IMR-90 (cell line): ENCODE measurements around the gene TMEM26. TPM values are rescaled to one million over a fixed set of nuclear protein-coding genes. Genes with fewer than 3 reads are reported as not detected.

Experiments used
- ATAC-seq: fragments of 200-7000 bp; cut with Tn5 transposase; 2 replicates; pipeline ENCODE4 v1.9.1; 2020; ENCODE audit warnings: low read depth, mild to moderate bottlenecking, moderate library complexity
- BruUV-seq: library from RNA; stranded (reverse); fragments of 400-500 nt; replicated peaks from 2 replicates; lab custom pipeline; 2021; lab: Mats Ljungman, UMichigan
- CTCF ChIA-PET: fragments of 300-600 bp; formaldehyde crosslinking; extraction: SDS; loops from one replicate; lab custom pipeline; 2021; ENCODE audit warnings: antibody characterized with exemption; lab: Yijun Ruan, JAX
- POLR2A ChIA-PET: fragments of 300-600 bp; sonication (Branson Sonifier 250); formaldehyde crosslinking; loops from one replicate; lab custom pipeline; 2022; ENCODE audit warnings: antibody characterized with exemption; ENCODE audit not compliant: unreplicated experiment; lab: Charles Lee
- DNase-seq: peaks from one replicate; pipeline ENCODE4 v3.0.0; 2013
- H2AFZ ChIP-seq: replicated peaks from 2 replicates; pipeline ENCODE3; 2013; ENCODE audit warnings: low read length, mild to moderate bottlenecking; ENCODE audit not compliant: poor library complexity
- H2AK5ac ChIP-seq: 2 replicates; pipeline ENCODE4 v1.6.1; 2013; ENCODE audit warnings: low read depth, low read length, inconsistent platforms
- H2AK9ac ChIP-seq: replicated peaks from 2 replicates; pipeline ENCODE3; 2013; ENCODE audit warnings: mild to moderate bottlenecking, low read depth, low read length, moderate library complexity; ENCODE audit not compliant: poor library complexity
- H2BK120ac ChIP-seq: 2 replicates; pipeline ENCODE4 v1.6.1; 2013; ENCODE audit warnings: low read depth, low read length, inconsistent platforms
- H2BK15ac ChIP-seq: 3 replicates; pipeline ENCODE4 v1.6.1; 2013; ENCODE audit warnings: low read depth, low read length, inconsistent platforms
- H2BK20ac ChIP-seq: 2 replicates; pipeline ENCODE4 v1.6.1; 2013; ENCODE audit warnings: low read depth, mild to moderate bottlenecking, inconsistent platforms, low read length, moderate library complexity
- H2BK5ac ChIP-seq: 2 replicates; pipeline ENCODE4 v1.6.1; 2013; ENCODE audit warnings: mild to moderate bottlenecking, low read depth, low read length, inconsistent platforms; ENCODE audit not compliant: poor library complexity, severe bottlenecking
- H3K14ac ChIP-seq: replicated peaks from 2 replicates; pipeline ENCODE4 v1.6.1; 2013; ENCODE audit warnings: low read depth, low read length, inconsistent platforms
- H3K18ac ChIP-seq: 2 replicates; pipeline ENCODE4 v1.6.1; 2013; ENCODE audit warnings: low read depth, low read length, control low read depth
- H3K23ac ChIP-seq: 2 replicates; pipeline ENCODE4 v1.6.1; 2013; ENCODE audit warnings: low read depth, low read length, inconsistent platforms
- H3K27ac ChIP-seq: 2 replicates; pipeline ENCODE4 v1.5.1; 2013; ENCODE audit warnings: mild to moderate bottlenecking, control low read depth, low read length; ENCODE audit not compliant: insufficient read depth
- H3K27me3 ChIP-seq: 2 replicates; pipeline ENCODE4 v1.6.1; 2013; ENCODE audit warnings: low read length; ENCODE audit not compliant: control insufficient read depth, insufficient read depth
- H3K36me3 ChIP-seq: 2 replicates; pipeline ENCODE4 v1.6.1; 2013; ENCODE audit warnings: low read length, mixed read lengths; ENCODE audit not compliant: control insufficient read depth, insufficient read depth
- H3K4ac ChIP-seq: 2 replicates; pipeline ENCODE4 v1.6.1; 2013; ENCODE audit warnings: low read depth, low read length, inconsistent platforms
- H3K4me1 ChIP-seq: 2 replicates; pipeline ENCODE4 v1.6.1; 2013; ENCODE audit warnings: low read length, mixed read lengths; ENCODE audit not compliant: control insufficient read depth, insufficient read depth
- H3K4me2 ChIP-seq: 2 replicates; pipeline ENCODE4 v1.6.1; 2013; ENCODE audit warnings: low read depth, mild to moderate bottlenecking, control low read depth, low read length, moderate library complexity
- H3K4me3 ChIP-seq: 2 replicates; pipeline ENCODE4 v1.5.1; 2013; ENCODE audit warnings: low read depth, mild to moderate bottlenecking, control low read depth, low read length, moderate library complexity; ENCODE audit not compliant: insufficient read depth
- H3K56ac ChIP-seq: 2 replicates; pipeline ENCODE4 v1.6.1; 2013; ENCODE audit warnings: low read length, inconsistent platforms; ENCODE audit not compliant: insufficient read depth; ENCODE audit errors: extremely low read depth
- H3K79me1 ChIP-seq, 2 experiments: 2 replicates each; pipeline ENCODE4 v1.6.1; 2013; ENCODE audit warnings: low read length in 2 of 2, inconsistent platforms in 1 of 2, low read depth in 1 of 2
- H3K9ac ChIP-seq: 2 replicates; pipeline ENCODE4 v1.6.1; 2013; ENCODE audit warnings: low read depth, low read length, control low read depth
- H3K9me1 ChIP-seq: 2 replicates; pipeline ENCODE4 v1.6.1; 2013; ENCODE audit warnings: low read length, inconsistent platforms; ENCODE audit not compliant: insufficient read depth
- H3K9me3 ChIP-seq: 2 replicates; pipeline ENCODE4 v1.6.1; 2013; ENCODE audit warnings: low read length; ENCODE audit not compliant: control insufficient read depth, insufficient read depth
- H4K20me1 ChIP-seq: 2 replicates; pipeline ENCODE4 v1.6.1; 2013; ENCODE audit warnings: low read length, inconsistent platforms; ENCODE audit not compliant: insufficient read depth
- H4K5ac ChIP-seq: 2 replicates; pipeline ENCODE4 v1.6.1; 2013; ENCODE audit warnings: mild to moderate bottlenecking, low read depth, low read length, control low read depth
- H4K8ac ChIP-seq, 2 experiments: 2 replicates each; pipeline ENCODE4 v1.6.1; 2013; ENCODE audit warnings: low read depth in 2 of 2, low read length in 2 of 2, control low read depth in 1 of 2, inconsistent platforms in 1 of 2
- H4K91ac ChIP-seq: 2 replicates; pipeline ENCODE4 v1.6.1; 2013; ENCODE audit warnings: low read depth, low read length, inconsistent platforms; ENCODE audit not compliant: insufficient read depth
- POLR2A ChIP-seq: IDR thresholded peaks from 2 replicates; pipeline ENCODE4 v1.6.1; 2012; ENCODE audit warnings: mild to moderate bottlenecking, low read depth, low read length
- RCOR1 ChIP-seq: IDR thresholded peaks from 2 replicates; pipeline ENCODE4 v1.6.1; 2012; ENCODE audit warnings: mild to moderate bottlenecking, low read length, improper control_type of control experiment; ENCODE audit not compliant: insufficient replicate concordance
- RFX5 ChIP-seq: IDR thresholded peaks from 2 replicates; pipeline ENCODE4 v1.8.0; 2012; ENCODE audit warnings: low read depth, mild to moderate bottlenecking, low read length, moderate library complexity
- WGBS, 2 experiments: methylation state at CpG; one replicate each; pipeline versions ENCODE4 v1.1.5 to v1.1.7; 2013; ENCODE audit warnings: missing lambda C conversion rate in 2 of 2; ENCODE audit not compliant: insufficient read length in 1 of 2; ENCODE audit errors: extremely low coverage in 2 of 2; 5-methylcytosine and 5-hydroxymethylcytosine counted together
- dilution Hi-C: fragments of 300-500 bp; cut with HindIII; formaldehyde crosslinking; loops from one replicate; pipeline ENCODE4 v1.14.3; 2018; ENCODE audit warnings: low sequenced_read_pairs; ENCODE audit not compliant: unreplicated experiment
- in situ Hi-C: fragments of 300-500 bp; cut with MboI; formaldehyde crosslinking; loops from 3 replicates; pipeline ENCODE4 v1.14.3; 2019; ENCODE audit warnings: low sequenced_read_pairs, inconsistent platforms, mixed read lengths
- intact Hi-C: fragments of 100-400 bp; cut with micrococcal nuclease; formaldehyde crosslinking; loops from 2 replicates; pipeline ENCODE4 v1.10.0; 2022
- polyA plus RNA-seq, 3 experiments: library from polyadenylated mRNA; depleted of rRNA; stranded (reverse); fragments of >200 nt; gene quantifications; 2 replicates each; pipeline ENCODE4 v1.2.3, GENCODE V29; 2012; ENCODE audit warnings: low replicate concordance in 1 of 3
- total RNA-seq: library from RNA; depleted of rRNA; stranded (reverse); fragments of >200 nt; gene quantifications from 2 replicates; pipeline ENCODE4 v1.2.3, GENCODE V29; 2012

TMEM26 gene
- total and polyA plus RNA-seq, 2 of the 4 experiments (the other 2 are of a cell fraction): 0.22 to 0.36 TPM

- ChIA-PET POLR2A (no interaction called here), CTCF (no interaction called here)
- Histone ChIP-seq H4K8ac (no peak overlapping the region), H3K4ac (no peak overlapping the region), H3K4me1 (no peaks in the 10 kb centered on the region), H3K56ac (no peak overlapping the region), H3K23ac (no peak overlapping the region), H4K5ac (no peak overlapping the region), H3K4me3 (no peak overlapping the region), H2BK5ac (no peak overlapping the region), H3K9me3 (no peaks in the 10 kb centered on the region), H3K27ac (no peak overlapping the region), H3K18ac (no peak overlapping the region), H3K79me1 (no peaks in the 10 kb centered on the region), H3K9me1 (no peaks in the 10 kb centered on the region), H3K27me3 (no peaks in the 10 kb centered on the region), H2AK5ac (no peak overlapping the region), H2BK120ac (no peak overlapping the region), H2BK15ac (no peak overlapping the region), H4K91ac (no peak overlapping the region), H2BK20ac (no peak overlapping the region), H4K20me1 (no peaks in the 10 kb centered on the region), H3K4me2 (no peak overlapping the region), H3K9ac (no peak overlapping the region), H3K14ac (no peak overlapping the region), H2AK9ac (no peak overlapping the region), H2AFZ (no peak overlapping the region), H3K36me3 (no peaks in the 10 kb centered on the region)
- in situ Hi-C loops: no loop called here
- DNase-seq (peak; percentile 38), ATAC-seq (peak; percentile 57)
- WGBS, 2 experiments: no CpG with 5 or more reads among the region's 2 CpGs
- BruUV-seq: no TSS peak
- TF ChIP-seq RFX5 (no peak), POLR2A (no peak), RCOR1 (no peak)
- dilution Hi-C loops: no loop called here
- intact Hi-C loops: no loop called here
Measured at GRCh38 chr10:61438141-61438988, 14.8 kb downstream of the TMEM26 start.
